ENCODE measurements around the gene SRSF4.
"Not testable (repeated sequence)": the region's sequence is repeated elsewhere in the genome, so short reads cannot be mapped to it uniquely, and the experiment has no call there.

SRSF4 gene

GRCh38 chr1:29124366-29125236, 57.1 kb downstream of the SRSF4 start:
- DNase-seq = no peak

GRCh38 chr1:29123887-29124365, 57.8 kb downstream of the SRSF4 start, which contains the start of gene TMEM200B:
Gene TMEM200B, minus strand, starts transcription at chr1:29123903. Its CDS starts 2,075 bp downstream, at chr1:29121828.
- no peak for DNase-seq

- DNase-seq = no peak
Measured at GRCh38 chr1:29123053-29123886, 58.4 kb downstream of the SRSF4 start.

- DNase-seq = no peak
Measured at GRCh38 chr1:29122682-29123052, 59.0 kb downstream of the SRSF4 start.

GRCh38 chr1:29121936-29122681, 59.6 kb downstream of the SRSF4 start:
- DNase-seq = no peak

- no peak for DNase-seq
Measured at GRCh38 chr1:29121516-29121935, 60.2 kb downstream of the SRSF4 start.

GRCh38 chr1:29120947-29121485, 60.7 kb downstream of the SRSF4 start:
- no peak for DNase-seq

GRCh38 chr1:29120367-29120766, 61.3 kb downstream of the SRSF4 start:
- DNase-seq = no peak

GRCh38 chr1:29119121-29119929, 62.4 kb downstream of the SRSF4 start:
- no peak for DNase-seq

- no peak for DNase-seq
Measured at GRCh38 chr1:29117381-29117780, 64.3 kb downstream of the SRSF4 start.

GRCh38 chr1:29114654-29115053, 67.0 kb downstream of the SRSF4 start:
- DNase-seq = no peak

- no peak for DNase-seq
Measured at GRCh38 chr1:29113413-29114117, 68.1 kb downstream of the SRSF4 start.

GRCh38 chr1:29112705-29113412, 68.8 kb downstream of the SRSF4 start:
- DNase-seq = no peak

GRCh38 chr1:29108041-29108440, 73.7 kb downstream of the SRSF4 start:
- DNase-seq = not testable (repeated sequence)

- DNase-seq = no peak
Measured at GRCh38 chr1:29105822-29106221, 75.9 kb downstream of the SRSF4 start.

GRCh38 chr1:29100487-29100886, 81.2 kb downstream of the SRSF4 start:
- DNase-seq = no peak

- DNase-seq = no peak
Measured at GRCh38 chr1:29099286-29099685, 82.4 kb downstream of the SRSF4 start.

Data from NCI-H2081 treated with DMSO at 0.1 percent for 48 hours (cell line).